ENCODE measurements around the gene RUBCN.

RUBCN gene

DNA sequence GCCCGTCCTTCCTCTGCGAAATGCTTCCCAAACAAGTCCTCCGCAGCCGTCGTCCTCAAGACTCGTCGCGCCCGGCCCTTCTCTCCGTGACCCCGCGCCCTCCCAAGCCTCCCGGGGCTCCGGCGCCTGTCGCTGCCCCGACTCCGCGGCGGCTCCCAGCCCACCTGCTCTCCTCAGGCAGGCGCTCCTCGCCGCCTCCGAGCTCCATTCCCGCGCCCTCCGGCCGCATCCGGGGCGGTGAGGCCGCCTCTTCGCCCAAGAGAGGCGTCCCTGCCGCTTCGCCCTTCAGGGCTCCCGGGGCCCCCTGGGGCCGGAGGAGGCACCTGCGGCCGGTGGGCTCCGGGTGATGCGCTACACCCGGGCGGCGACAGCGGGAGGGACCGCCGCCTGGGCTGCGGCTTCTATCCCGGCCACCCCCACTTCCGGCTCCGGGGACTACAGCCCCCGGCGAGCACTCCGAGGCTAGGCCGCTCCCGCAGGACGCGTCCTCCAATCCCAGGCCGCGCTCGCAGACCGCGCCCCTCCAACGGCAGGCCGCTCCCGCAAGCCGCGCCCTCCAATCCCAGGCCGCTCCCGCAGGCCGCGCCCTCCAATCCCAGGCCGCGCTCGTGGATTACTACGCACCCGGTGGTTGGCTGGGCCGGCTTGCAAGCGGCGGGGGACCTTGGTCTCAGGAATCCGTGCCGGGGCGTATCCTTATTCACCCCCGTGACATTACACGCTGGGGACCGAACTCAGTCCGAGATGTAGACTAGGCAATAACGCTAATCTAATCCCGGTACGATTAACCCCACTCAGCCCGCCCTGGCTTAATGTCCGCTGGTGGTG is at the start of gene RUBCN:
RUBCN (minus strand) TSS at position 414 of the 828 bp plus-strand sequence; CDS start at position 229, 185 bp downstream.
- DNase-seq, result peak; percentile 95

DNA sequence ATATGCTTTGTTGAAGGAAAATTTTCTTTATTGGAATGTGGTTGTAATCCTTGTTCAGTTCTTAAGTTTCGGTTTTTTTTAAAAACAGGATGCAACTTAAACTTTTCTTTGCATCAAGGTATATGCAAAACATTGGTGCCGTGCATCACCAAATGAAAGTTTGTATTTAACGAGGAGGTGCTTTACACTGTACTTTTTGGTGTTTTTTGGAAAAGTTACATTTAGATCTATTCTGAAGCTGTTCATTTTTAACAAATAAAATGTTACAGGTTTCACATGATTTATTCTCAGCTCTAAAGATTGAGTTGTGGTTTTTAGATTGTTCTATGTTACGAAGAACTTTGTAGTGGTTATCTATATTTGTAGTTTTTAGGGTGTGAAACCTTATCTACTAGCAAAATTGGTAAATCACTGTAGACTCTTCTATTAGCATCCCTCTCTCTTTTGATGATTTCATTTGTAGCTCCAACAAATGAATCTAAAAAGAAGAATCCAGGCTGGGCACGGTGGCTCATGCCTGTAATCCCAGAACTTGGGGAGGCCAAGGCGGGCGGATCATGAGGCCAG is 47.4 kb upstream of the RUBCN start:
- no peak for DNase-seq

DNA sequence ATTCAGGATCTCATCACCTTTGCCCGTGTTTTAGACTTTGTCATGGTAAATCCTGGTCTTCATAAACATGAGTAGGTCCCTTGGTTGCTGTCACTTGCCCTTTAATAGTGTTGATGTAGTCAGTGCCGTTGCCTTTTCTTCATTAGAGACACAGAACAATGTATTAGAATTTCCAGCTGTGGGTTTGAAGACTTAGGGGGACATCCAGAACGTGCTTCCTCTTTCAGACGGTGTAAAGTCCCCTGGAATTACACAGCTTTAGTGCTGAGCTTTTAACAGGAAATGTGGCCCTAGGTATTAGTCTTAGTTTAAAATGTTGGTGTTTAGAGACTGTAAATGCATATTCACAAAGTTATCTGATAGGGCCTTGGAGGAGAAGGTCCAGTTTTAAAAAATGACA is 45.5 kb upstream of the RUBCN start:
- no peak for DNase-seq

DNA sequence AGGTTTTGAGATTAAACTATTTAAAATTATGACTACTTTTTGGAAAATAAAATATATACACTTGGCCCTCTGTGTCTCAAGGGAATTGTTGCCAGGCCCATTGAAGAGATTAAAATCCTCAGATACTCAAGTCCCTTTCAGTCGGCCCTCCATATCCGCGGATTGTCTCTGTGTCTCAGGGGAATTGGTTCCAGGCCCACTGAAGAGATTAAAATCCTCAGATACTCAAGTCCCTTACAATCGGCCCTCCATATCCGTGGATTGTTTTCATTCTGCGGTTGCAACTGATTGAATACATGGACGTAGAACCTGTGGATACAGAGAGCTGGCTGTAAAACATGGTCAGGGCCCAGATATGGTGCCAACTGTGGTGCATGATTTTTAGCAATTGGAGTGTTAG is 38.6 kb upstream of the RUBCN start:
- DNase-seq, result no peak

DNA sequence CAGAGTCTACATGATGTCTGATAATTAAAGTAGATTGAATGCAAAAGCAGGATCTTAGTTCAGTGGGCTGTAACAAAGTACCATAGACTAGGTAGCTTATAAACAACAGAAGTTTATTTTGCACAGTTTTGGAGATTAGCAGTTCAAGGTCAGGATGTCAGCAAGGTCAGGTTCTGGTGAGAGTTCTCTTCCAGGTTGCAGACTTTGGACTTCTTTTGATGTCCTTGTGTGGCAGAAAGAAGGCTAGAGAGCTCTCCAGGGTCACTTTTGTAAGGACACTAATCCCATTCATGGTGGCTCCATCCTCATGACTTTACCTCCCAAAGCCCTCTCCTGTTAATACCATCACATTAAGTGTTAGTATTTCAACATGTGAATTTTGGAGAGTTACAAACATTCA is 25.1 kb upstream of the RUBCN start:
- no peak for DNase-seq

DNA sequence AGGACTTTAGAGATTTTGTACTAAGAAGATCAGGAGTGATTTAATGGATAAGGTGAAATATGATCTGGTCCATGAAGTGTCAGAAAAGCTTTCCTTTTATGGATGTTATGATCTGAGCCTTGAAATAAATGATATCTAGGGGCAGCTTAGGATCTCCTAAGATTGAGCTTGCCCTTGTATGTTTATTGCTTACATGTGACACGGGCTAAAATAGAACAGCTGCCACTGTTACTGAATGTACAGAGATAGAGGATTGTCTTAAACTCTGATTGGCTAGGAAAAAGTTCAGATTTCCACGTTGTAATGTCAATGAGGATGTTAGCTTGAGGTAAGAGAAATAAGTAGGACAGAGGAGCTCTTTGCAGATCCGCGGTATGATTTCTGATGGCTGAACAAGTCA is 21.8 kb upstream of the RUBCN start:
- DNase-seq, result no peak

DNA sequence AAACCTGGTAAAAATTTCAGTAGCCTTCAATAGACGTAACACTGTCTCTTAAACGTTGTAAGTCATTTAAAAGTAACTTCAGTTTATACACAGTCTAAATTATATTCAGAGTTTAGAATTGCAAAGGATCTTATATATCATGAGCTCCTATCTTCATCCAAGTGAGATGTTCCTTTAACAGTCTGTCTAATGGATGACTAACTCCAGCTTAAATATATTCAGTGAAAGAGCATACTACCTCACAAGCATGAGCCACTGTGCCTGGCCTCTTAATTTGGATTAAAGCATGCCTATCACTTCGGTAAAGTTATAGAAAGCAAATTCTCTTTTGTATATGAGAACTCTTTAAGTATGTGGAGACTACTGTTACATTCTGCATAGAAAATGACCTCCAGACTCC is 20.0 kb upstream of the RUBCN start:
- DNase-seq, result no peak

DNA sequence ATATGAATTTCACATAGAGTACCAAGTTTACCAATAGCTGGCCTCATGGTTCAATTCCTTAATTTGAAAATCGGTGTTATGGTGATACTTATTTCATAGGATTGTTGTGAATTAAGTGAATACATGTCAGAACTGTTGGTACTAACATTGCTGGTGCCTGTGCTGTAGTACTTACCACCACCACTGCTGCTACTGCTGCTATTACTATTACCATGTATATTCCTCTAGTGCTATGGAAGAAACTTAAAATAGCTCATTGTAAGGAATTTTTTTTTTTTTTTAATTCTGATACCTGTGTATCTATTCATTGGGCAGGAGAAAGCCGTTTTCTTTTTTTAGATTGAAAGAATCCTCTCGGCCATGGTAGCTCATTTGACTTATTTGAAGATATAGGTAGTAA is 16.6 kb upstream of the RUBCN start:
- no peak for DNase-seq

DNA sequence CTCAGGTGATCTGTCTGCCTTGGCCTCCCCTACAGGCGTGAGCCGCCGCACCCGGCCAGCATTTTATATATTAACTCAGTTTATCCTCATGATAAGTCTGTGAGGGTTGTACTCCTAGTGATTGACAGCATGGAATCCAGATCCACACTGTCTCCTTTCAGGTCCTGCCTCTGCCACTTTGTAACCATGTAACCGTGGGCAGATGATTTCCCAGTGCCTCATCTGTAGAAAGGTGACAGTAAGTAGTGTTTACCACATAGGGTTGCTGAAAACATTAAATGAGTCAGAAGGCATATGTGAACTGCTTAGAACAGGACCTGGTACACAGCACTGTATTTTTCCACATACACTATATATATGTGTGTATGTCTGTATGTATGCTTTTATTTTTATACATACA is 15.4 kb upstream of the RUBCN start:
- no peak for DNase-seq

DNA sequence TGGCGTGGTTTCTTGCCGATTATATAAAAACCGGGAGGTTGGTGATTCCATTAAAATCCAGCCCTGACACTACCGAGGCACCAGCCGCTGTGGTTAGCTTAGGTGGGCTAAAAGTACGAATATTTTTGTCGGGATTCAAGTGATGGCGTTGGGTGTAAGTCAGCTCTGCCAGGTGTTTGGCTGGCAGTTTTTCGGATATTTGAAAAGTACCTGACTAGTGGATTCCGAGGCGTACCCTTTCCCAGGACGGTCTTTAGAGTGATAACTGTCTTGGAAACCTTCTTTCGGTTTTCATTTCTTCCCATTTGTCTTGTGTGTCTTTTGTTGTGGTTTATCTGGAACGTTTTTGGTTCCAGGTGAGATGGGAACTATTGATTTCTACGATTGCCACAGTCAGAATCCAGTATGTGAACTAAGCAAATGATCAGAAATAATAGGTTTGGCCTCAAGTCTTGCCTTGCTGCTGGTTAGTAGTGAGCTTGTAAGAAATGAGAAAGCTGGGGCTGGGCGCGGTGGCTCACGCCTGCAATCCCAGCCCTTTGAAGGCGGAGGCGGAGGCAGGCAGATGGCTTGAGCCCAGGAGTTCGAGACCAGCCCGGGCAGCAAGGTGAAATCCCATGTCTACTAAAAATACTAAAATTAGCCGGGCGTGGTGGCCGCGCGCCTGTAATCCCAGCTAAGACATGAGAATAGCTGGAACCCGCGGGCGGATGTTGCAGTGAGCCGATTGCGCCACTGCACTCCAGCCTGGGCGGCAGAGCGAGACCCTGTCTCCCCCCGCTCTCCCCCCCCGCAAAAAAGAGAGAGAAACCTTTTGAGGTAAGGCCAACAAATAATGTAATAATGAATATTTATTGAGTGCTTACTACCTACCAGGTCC is 14.4 kb upstream of the RUBCN start:
- DNase-seq, result peak; percentile 54

DNA sequence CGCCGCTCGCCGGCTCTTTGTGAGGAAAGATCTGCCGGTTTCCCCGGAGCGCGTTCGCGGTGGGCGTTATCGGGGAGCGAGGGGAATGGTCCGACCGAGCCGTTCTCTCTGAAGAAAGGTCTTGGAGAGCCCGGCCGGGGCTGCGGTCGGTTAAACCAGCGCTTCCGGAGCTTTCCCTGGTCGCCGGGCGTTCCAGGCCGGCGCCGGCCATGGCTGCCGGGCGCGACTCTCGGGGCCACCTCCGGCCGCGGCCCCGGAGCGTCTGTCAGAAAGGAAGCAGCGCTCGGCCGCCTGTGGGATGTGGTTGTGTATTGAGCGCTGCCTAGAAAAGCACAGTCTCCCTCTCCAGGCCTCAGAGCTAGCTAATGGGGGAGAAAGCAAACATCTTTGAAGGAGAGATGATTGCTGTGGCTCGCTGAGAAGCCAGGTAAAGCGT is 13.7 kb upstream of the RUBCN start:
- DNase-seq, result peak; percentile 78

DNA sequence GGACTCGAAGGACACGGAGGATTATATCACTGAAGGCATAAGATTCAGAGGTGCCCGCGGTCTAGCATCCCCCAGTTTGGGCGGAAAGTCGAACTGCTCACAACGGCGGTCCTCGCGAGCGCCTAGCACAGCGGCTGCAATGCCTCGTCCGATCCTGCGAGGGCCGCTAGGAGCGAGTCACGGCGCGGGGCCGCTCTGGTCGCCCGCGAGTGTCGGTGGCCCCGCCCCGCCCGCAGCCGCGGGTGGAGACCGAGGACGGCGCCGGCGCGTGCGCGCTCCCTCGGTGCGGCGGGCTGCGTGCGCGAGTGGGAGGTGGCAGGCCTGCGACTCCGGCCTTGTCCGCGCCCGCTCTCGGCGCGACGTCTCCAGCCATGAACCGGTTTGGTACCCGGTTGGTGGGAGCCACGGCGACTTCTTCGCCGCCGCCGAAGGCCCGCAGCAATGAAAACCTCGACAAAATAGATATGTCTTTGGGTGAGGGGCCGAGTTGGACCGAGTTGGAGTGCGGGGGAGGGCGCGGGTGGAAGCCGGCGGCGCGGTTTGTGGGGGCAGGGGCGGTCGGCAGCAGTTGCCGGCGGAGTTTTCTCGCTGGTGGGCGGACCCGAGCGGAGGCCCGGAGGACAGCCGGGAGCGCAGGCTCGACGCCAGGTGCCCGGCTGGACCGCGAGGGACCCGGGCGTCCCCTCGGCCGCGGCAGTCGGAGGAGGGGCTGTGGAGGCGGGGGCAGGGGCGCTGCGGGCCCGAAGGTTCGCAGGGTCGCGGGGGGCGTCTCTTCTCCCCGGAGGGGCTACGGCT is 13.1 kb upstream of the RUBCN start, which contains the start of gene FYTTD1:
FYTTD1 (plus strand) TSS at position 283 of the 795 bp plus-strand sequence; CDS start at position 372, 89 bp downstream.
- peak; percentile 94 for DNase-seq

DNA sequence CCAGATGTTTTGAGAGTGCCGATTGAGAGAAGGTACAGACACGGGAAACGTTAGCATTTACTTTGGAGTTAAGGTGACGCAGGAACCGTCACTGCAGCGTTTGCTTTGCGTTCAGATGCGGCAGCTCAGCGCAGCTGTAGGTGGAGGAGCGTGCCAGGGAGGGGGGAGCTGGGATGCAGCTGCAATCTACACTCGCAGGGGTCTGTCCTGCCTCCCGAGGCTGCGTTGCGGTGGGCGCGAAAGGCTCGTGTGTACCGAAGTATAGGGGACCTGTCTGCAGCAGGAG is 12.6 kb upstream of the RUBCN start:
- DNase-seq, result no peak

DNA sequence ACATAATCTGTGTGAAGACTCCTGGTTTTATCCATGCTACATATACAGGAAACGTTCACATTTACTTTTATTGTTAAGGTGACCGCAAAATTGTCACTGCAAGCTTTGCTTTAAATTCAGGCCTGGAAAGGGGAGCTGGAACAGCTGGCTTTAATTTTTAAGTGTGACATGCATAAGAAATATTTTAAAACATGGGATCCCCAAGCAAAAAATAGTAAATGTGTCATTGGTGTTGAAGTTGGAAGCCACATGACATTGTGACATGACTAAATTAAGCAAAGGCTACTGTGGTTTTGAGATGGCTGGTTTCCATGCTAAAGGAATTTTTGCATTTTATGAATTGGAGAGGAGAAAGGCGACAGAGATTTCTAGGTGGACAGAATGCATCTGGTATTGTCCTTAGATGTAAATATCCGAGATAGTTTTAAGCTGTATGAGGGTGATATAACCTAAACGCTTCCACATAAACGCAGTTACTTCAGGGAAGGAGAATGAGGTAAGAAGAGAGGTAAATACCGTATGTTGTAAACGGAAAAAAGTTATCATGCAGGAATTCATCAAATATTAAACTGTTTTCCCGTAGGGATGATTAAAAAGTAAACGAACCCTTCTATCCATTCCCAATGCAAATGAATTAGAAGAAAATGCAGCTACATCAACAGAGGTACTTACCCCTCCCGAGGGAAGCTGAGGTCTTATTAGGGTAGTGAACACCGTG is 12.1 kb upstream of the RUBCN start:
- DNase-seq, result no peak

DNA sequence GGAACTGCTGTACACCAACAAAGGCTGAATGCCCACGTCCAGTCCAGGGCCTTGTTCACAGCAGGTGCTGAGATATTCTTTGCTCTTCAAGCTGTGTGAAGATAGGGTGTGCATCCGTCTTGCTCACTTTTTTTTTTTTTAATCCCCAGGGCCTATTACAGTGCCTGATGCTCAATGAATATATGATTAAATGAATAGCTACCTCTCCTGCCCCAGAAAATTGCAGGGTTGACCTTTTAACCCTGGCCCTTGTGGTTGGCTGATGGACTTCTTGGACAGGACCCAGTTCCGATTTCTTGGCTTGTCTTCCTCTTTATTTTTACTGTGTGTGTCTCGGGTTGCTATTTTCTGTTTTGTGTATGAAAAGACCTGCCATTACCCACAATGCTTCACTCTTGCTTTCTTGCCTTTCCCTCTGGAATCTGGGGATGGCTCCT is 10.1 kb upstream of the RUBCN start:
- DNase-seq, result no peak

DNA sequence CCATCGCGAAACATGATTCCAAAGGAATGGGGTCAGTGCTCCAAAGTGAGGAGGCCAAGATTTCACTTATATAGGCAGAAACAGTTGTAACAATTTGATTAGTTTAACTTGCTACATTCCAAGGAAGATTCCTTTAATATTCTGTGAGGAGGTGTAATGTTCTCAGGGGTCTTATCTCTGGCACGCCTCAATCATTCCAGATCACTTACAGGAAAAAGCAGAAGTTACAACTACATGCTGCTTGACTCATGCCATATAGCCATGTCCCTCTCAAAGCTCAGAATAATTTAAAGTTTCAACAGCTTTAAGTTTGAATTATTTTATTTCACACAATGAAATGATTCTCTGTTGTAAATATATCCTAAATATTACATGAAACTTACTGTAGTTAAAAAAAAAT is 9.5 kb upstream of the RUBCN start:
- no peak for DNase-seq

DNA sequence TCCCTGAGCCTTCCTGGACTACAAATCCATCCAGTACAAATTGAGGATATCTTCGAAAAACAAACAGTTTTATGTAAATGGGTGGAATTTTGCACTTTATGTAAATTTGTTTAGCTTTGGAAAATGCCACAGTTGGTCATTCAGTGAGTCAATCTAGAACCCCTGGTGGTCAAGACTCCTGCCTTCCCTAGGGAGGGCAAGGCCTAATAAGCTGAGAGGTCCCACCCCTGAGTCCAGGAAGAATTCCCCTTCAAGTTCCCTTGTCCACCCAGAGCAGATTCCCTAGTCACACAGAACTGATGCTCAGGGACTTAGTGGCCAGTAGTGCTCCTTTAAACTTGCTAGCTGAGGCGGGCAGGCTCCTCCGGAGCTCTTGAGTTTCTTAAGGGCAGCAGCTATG is 6.1 kb upstream of the RUBCN start:
- no peak for DNase-seq

DNA sequence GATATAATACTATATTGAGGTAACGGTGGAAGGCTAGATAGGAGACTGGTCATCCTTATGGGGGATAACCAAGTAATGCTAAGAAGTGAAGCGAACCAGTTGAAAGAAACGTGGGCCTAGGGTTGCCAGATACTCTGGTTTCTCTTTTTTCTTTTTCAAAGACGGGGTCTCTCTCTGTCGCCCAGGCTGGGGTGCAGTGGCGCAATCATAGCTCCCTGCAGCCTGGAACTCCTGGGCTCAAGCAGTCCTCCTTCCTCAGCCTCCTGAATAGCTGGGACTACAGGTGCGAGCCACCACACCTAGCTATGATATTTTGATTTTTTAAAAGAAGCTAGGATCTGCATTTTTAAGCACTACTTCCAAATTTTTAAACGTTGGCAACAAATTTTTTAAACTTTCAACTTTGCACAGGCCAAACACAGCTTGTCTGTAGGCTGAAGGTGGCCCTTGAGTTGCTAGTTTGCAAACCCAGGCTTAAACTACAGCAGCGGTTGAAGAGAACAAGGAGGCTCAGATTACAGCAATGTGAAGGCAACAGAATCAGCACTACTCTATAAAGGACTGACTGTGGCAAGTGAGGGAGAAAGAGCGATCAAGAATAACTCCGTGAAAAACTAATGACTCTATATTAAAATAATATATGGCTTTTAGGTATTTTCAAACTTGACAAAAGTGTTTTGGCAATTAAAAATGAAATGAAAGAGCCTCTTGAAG is 1.2 kb upstream of the RUBCN start:
- no peak for DNase-seq

DNA sequence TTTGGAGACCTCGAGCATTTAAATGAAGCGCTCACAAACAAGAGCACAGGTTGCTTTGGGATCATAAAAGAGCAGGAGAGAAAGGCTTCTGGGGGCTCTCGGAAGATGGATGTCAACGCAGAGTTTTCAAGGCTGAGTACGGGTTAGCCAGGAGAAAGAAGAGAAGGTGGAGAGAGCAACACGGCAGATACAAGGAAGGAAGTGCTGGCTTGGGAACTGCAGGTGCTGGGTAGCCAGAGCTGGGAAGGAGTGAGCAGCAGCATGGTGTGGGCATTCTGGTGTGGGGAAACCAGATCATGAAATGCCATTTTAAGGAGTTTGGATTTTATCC is 580 bp upstream of the RUBCN start:
- DNase-seq, result no peak

DNA sequence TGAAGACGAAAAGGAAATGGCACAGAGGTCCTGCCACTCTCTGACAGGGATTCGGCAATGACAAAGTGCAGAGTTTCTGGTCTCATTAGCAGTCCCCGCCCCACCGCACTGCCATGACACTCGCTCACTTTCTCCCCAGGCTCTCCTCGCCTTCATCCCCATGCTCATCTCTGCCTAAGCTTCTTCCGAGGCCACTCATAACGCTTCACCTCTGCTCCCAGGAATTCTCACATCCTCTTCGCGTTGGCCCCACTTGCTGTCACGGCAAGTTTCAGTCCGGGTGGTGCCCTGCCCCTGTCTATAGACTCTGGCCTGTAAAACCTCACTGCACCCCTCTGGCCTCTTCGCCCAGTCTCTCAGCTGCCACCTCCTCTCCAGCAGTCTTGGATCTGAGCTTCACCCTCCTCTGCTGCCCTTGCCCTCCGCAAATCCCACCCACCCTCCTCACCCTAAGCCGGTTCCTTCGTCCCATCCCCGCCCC is 654 bp downstream of the RUBCN start:
- DNase-seq, result peak; percentile 60

DNA sequence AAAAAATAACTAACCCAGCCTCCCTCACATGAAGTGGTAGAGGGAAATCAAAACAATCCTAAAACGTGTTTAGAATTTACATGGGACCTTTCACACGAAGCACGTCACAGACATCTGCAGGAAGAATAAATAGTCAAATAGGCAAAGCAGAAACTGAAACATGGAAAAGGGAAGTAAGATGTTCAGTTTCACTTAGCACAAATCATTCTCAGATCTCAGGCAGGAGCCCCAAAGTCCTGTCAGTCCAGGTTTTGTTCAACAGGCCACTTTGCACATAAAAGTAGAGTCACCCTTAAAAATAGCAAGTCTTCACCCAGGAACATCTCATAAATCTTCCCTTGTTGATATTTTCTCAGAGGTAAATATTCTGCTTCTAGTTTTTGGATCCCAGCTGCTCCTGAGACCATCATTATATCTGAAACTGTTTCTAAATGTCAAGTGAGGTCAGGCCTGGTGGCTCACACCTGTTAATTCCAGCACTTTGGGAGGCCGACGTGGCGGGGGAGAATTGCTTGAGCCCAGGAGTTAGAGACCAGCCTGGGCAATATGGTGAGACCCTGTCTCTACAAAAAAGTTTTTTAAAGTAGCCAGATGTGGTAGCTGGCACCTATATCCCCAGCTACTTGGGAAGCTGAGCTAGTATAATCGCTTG is 1.9 kb downstream of the RUBCN start:
- no peak for DNase-seq
